Heart right ventricle (tissue), 16 donors: ENCODE data around the gene ATG7. TPM values are rescaled to one million over a fixed set of nuclear protein-coding genes. Genes with fewer than 3 reads are reported as not detected.
A peak's percentile ranks its signal among the peaks of the same experiment; 100 is the strongest.

ENCODE experiments used
- ATAC-seq, 8 donors: fragments of 200-7000 bp; cut with Tn5 transposase; one replicate each; pipeline ENCODE4 v1.9.1; 2020; ENCODE audit warnings: mild to moderate bottlenecking in 8 of 8, moderate library complexity in 8 of 8, moderate number of reproducible peaks in 1 of 8
- DNase-seq, 2 donors: peaks; one replicate each; pipeline ENCODE4 v3.0.0-alpha.2; 2020
- H3K27ac ChIP-seq, 10 donors: fragments of 200-600 bp; sonication (generic) in 2 of 10; one replicate each; pipeline versions ENCODE4 v1.5.0 to v1.8.0; 2020 to 2022; ENCODE audit warnings: mild to moderate bottlenecking in 3 of 10
- H3K27me3 ChIP-seq, 7 donors: fragments of 200-600 bp; one replicate each; pipeline ENCODE4 v1.8.0; 2021 to 2022; ENCODE audit warnings: mild to moderate bottlenecking in 2 of 7
- H3K36me3 ChIP-seq, 9 donors: fragments of 200-600 bp; sonication (generic) in 1 of 9; one replicate each; pipeline versions ENCODE4 v1.5.0 to v1.8.0; 2020 to 2022; ENCODE audit warnings: mild to moderate bottlenecking in 2 of 9
- H3K4me1 ChIP-seq, 9 donors: fragments of 200-600 bp; sonication (generic) in 1 of 9; one replicate each; pipeline versions ENCODE4 v1.5.0 to v1.8.0; 2020 to 2022; ENCODE audit warnings: mild to moderate bottlenecking in 4 of 9
- H3K4me3 ChIP-seq, 10 donors: fragments of 200-600 bp; sonication (generic) in 2 of 10; one replicate each; pipeline versions ENCODE4 v1.5.0 to v1.8.0; 2020 to 2022; ENCODE audit warnings: mild to moderate bottlenecking in 7 of 10, moderate library complexity in 2 of 10
- H3K9me3 ChIP-seq, 11 donors: fragments of 200-600 bp in 10 of 11; sonication (generic) in 2 of 11; one replicate each; pipeline versions ENCODE4 v1.5.0 to v1.8.0; 2013 to 2022; ENCODE audit warnings: mild to moderate bottlenecking in 2 of 11, control low read depth in 1 of 11, moderate library complexity in 1 of 11
- CTCF ChIP-seq, 9 donors: fragments of 200-600 bp; sonication (generic) in 2 of 9; IDR thresholded peaks; one replicate each; pipeline versions ENCODE4 v1.5.0 to v1.8.0; 2021 to 2022; ENCODE audit warnings: antibody characterized with exemption in 9 of 9, mild to moderate bottlenecking in 5 of 9, moderate library complexity in 1 of 9
- WGBS, 2 donors: extraction: QIAGEN DNeasy Blood & Tissue Kit; methylation state at CpG; one replicate each; pipeline ENCODE4 v1.1.7; 2013; ENCODE audit warnings: inconsistent platforms in 1 of 2; 5-methylcytosine and 5-hydroxymethylcytosine counted together
- intact Hi-C, 10 donors: fragments of 100-400 bp; cut with DNase I; formaldehyde crosslinking; loops; one replicate each; pipeline versions ENCODE4 v1.11.1 to v1.14.2; 2022
- polyA plus RNA-seq, 2 donors: library from polyadenylated mRNA; stranded (reverse); fragments of 200-250 nt; gene quantifications; one replicate each; pipeline ENCODE4 v1.2.3, GENCODE V29; 2013
- total RNA-seq, 10 donors: library from RNA; stranded (reverse); fragmentation: NEBNext Ultra II Directional in 3 of 10; extraction: Animal tissue kit (Norgen Biotek cat#: 25700) in 3 of 10; gene quantifications; one replicate each; pipeline versions ENCODE4 v1.2.1 to v1.2.4, GENCODE V29; 2021 to 2023
- donor health status: Arrhythmogenic right ventricular cardiomyopathy.
- donor health status: ischemic (EF 13 %, LVEDD 7.1; RV severe dilation, severe dysfunction).
- donor health status: healthy with polysubstance abuse.
- donor health status: DM: no; HTN: yes; CAD: no.
- donor health status: DM: no; HTN: no; CAD: no.
- donor health status: ischemic (EF 25% LVEDD 6.9; RV normal size, moderate dysfunction).
- donor health status: ischemic (EF 25% LVEDD 5.7; RV mildly dilated, moderate dysfunction).
- donor health status: healthy.
- donor health status: DM: yes; HTN: yes; CAD: no.
- donor health status: Ischemic cardiomyopathy.
- donor health status: ischemic (EF 35%, LVEDD 5.7; RV mildly dilated, moderate dysfunction).
- donor health status: nonischemic (EF 11% LVEDD 7.7; RV severe dilation, severe dysfunction).
- donor health status: DM: yes; HTN: yes; CAD: no.
- donor health status: PGD.
- donor health status: ischemic (EF 29% LVEDD 5.4; RV normal size, mild dysfunction).
- donor health status: nonischemic (EF 23%, LVEDD 6.1; RV moderate dilation, normal function).

The ATG7 gene
- total and polyA plus RNA-seq, 12 donors = 5.3 to 24.1 (median 16.8) TPM

- no peaks in the 10 kb centered on the region for H3K27me3 ChIP-seq
- no peak overlapping the region for H3K4me3 ChIP-seq
- H3K4me1 ChIP-seq = peaks cover 14 to 47% (median 43%) of the 10 kb centered on the region in 9 donors
- TF ChIP-seq CTCF (IDR thresholded peaks at IDR 0.05) = no peak
- peaks cover 0 to 14% (median 0%) of the 10 kb centered on the region in 9 donors for H3K36me3 ChIP-seq
- ATAC-seq (peak in 6 of 8 donors; percentile 29 to 78 (median 61)), DNase-seq (no peak)
- intact Hi-C loops = loop anchor here in 1 of 10 donors (5.0 to 10.0 kb wide), 2 partner anchors 124 to 252 kb away; partner anchors contain the start of gene VGLL4
- no peaks in the 10 kb centered on the region for H3K9me3 ChIP-seq
- H3K27ac ChIP-seq = peak overlapping the region in 4 of 10 donors; percentile 7 to 50 (median 26)
- WGBS, 2 donors = 52 to 54% methylated on average over 5 of the region's 5 CpGs
Observed at GRCh38 chr3:11390411-11391131, 118.4 kb downstream of the ATG7 start.

GRCh38 chr3:11391174-11391879 is 119.1 kb downstream of the ATG7 start:
- no peak for TF ChIP-seq CTCF (IDR thresholded peaks at IDR 0.05)
- peaks cover 14 to 40% (median 35%) of the 10 kb centered on the region in 9 donors for H3K4me1 ChIP-seq
- peak overlapping the region in 6 of 10 donors; percentile 7 to 50 (median 22) for H3K27ac ChIP-seq
- peaks cover 0 to 14% (median 0%) of the 10 kb centered on the region in 9 donors for H3K36me3 ChIP-seq
- H3K27me3 ChIP-seq = no peaks in the 10 kb centered on the region
- DNase-seq (no peak), ATAC-seq (peak in 4 of 8 donors; percentile 17 to 32 (median 21))
- no peaks in the 10 kb centered on the region for H3K9me3 ChIP-seq
- 61 to 68% methylated on average over 6 of the region's 6 CpGs for WGBS, 2 donors
- intact Hi-C loops = loop anchor here in 1 of 10 donors (5.0 to 10.0 kb wide), 2 partner anchors 123 to 251 kb away; partner anchors contain the start of gene VGLL4
- no peak overlapping the region for H3K4me3 ChIP-seq

GRCh38 chr3:11392014-11392859 is 120.0 kb downstream of the ATG7 start:
- intact Hi-C loops = loop anchor here in 1 of 10 donors (5.0 to 10.0 kb wide), 2 partner anchors 123 to 250 kb away; partner anchors contain the start of gene VGLL4

More at GRCh38 chr3:11392014-11392859, 120.0 kb downstream of the ATG7 start:
- Histone ChIP-seq H3K36me3 (peaks cover 0 to 8% (median 0%) of the 10 kb centered on the region in 9 donors), H3K27me3 (no peaks in the 10 kb centered on the region), H3K27ac (peak overlapping the region in 3 of 10 donors; percentile 0 to 50 (median 27)), H3K4me1 (peaks cover 12 to 33% (median 28%) of the 10 kb centered on the region in 9 donors), H3K4me3 (no peak overlapping the region), H3K9me3 (no peaks in the 10 kb centered on the region)
- DNase-seq = no peak
- WGBS, 2 donors = 46 to 54% methylated on average over 3 of the region's 3 CpGs
- no peak for ATAC-seq
- TF ChIP-seq CTCF (IDR thresholded peaks at IDR 0.05) = no peak
